CD14-positive monocyte (primary cell): ENCODE measurements around the gene TNFSF13. TPM values are rescaled to one million over a fixed set of nuclear protein-coding genes. Genes with fewer than 3 reads are reported as not detected.

Experiments
- DNase-seq, 3 donors: peaks; one replicate each; pipeline ENCODE4 v3.0.0-alpha.2; 2011 to 2022
- H2AFZ ChIP-seq: 2 replicates; pipeline ENCODE4 v1.6.0; 2012; ENCODE audit warnings: mild to moderate bottlenecking, low read depth, low read length, inconsistent platforms; ENCODE audit not compliant: insufficient read depth, poor library complexity, severe bottlenecking
- H3K27ac ChIP-seq, 2 donors: 1 replicate in 1 of 2; 2 replicates in 1 of 2; pipeline ENCODE4 v1.5.1; 2012 to 2013; ENCODE audit warnings: low read length in 2 of 2, control low read depth in 1 of 2, inconsistent platforms in 1 of 2, low read depth in 1 of 2, mild to moderate bottlenecking in 1 of 2
- H3K27me3 ChIP-seq, 2 donors: one replicate each; pipeline versions ENCODE4 v1.6.0 to v1.6.1; 2011 to 2013; ENCODE audit warnings: low read length in 2 of 2; ENCODE audit not compliant: control insufficient read depth in 2 of 2, insufficient read depth in 2 of 2
- H3K36me3 ChIP-seq, 2 donors: replicated peaks in 1 of 2; 1 replicate in 1 of 2; 2 replicates in 1 of 2; pipeline versions ENCODE4 v1.5.1 to v1.6.1; 2012 to 2013; ENCODE audit warnings: low read length in 2 of 2, control low read depth in 1 of 2, inconsistent platforms in 1 of 2, mild to moderate bottlenecking in 1 of 2; ENCODE audit not compliant: insufficient read depth in 2 of 2, control insufficient read depth in 1 of 2
- H3K4me1 ChIP-seq, 2 donors: 1 replicate in 1 of 2; 2 replicates in 1 of 2; pipeline versions ENCODE4 v1.5.1 to v1.6.1; 2012 to 2013; ENCODE audit warnings: low read length in 2 of 2, control low read depth in 1 of 2, inconsistent platforms in 1 of 2, mild to moderate bottlenecking in 1 of 2, moderate library complexity in 1 of 2; ENCODE audit not compliant: insufficient read depth in 2 of 2, control insufficient read depth in 1 of 2
- H3K4me2 ChIP-seq: replicated peaks from 2 replicates; pipeline ENCODE3; 2012; ENCODE audit warnings: low read length, moderate library complexity, mild to moderate bottlenecking; ENCODE audit not compliant: poor library complexity, severe bottlenecking; ENCODE audit errors: extremely low read depth
- H3K4me3 ChIP-seq, 3 experiments: fragments of 200-600 bp in 1 of 3; sonication (generic) in 1 of 3; replicated peaks in 1 of 3; 1 replicate in 2 of 3; 2 replicates in 1 of 3; pipeline ENCODE4 v1.5.1; 2011 to 2013; ENCODE audit warnings: low read length in 3 of 3, mild to moderate bottlenecking in 3 of 3, control low read depth in 2 of 3, low read depth in 2 of 3, inconsistent platforms in 1 of 3, moderate library complexity in 1 of 3
- H3K79me2 ChIP-seq: 2 replicates; pipeline ENCODE4 v1.6.0; 2012; ENCODE audit warnings: mild to moderate bottlenecking, control low read depth, inconsistent platforms, low read length, moderate library complexity; ENCODE audit not compliant: insufficient read depth
- H3K9ac ChIP-seq: 2 replicates; pipeline ENCODE4 v1.6.0; 2017; ENCODE audit warnings: low read length, mild to moderate bottlenecking; ENCODE audit not compliant: insufficient read depth, poor library complexity, severe bottlenecking
- H3K9me3 ChIP-seq, 2 donors: replicated peaks in 1 of 2; 1 replicate in 1 of 2; 2 replicates in 1 of 2; pipeline versions ENCODE4 v1.5.1 to v1.6.1; 2012 to 2013; ENCODE audit warnings: low read length in 2 of 2, control low read depth in 1 of 2; ENCODE audit not compliant: control insufficient read depth in 1 of 2, insufficient read depth in 1 of 2
- H4K20me1 ChIP-seq: 2 replicates; pipeline ENCODE4 v1.6.0; 2012; ENCODE audit warnings: mild to moderate bottlenecking, low read length, control low read depth, moderate library complexity; ENCODE audit not compliant: insufficient read depth
- H3K27ac Mint-ChIP-seq, 7 donors: one replicate each; pipeline ENCODE4 v1.8.0; 2020; ENCODE audit warnings: mild to moderate bottlenecking in 7 of 7, mixed read lengths in 7 of 7, moderate library complexity in 6 of 7, inconsistent platforms in 2 of 7
- H3K27me3 Mint-ChIP-seq, 3 donors: one replicate each; pipeline ENCODE4 v1.8.0; 2021 to 2022; ENCODE audit warnings: low read depth in 3 of 3, mild to moderate bottlenecking in 3 of 3, mixed read lengths in 3 of 3, moderate library complexity in 3 of 3, inconsistent platforms in 1 of 3
- H3K36me3 Mint-ChIP-seq, 2 donors: one replicate each; pipeline ENCODE4 v1.8.0; 2020; ENCODE audit warnings: mixed read lengths in 2 of 2, inconsistent platforms in 1 of 2, mild to moderate bottlenecking in 1 of 2
- H3K4me1 Mint-ChIP-seq: one replicate; pipeline ENCODE4 v1.8.0; 2020; ENCODE audit warnings: mild to moderate bottlenecking, mixed read lengths
- H3K4me3 Mint-ChIP-seq, 2 donors: one replicate each; pipeline ENCODE4 v1.8.0; 2020; ENCODE audit warnings: mild to moderate bottlenecking in 2 of 2, mixed read lengths in 2 of 2, moderate library complexity in 1 of 2
- H3K9me3 Mint-ChIP-seq, 7 donors: one replicate each; pipeline ENCODE4 v1.8.0; 2020 to 2022; ENCODE audit warnings: mixed read lengths in 7 of 7, mild to moderate bottlenecking in 6 of 7, moderate library complexity in 6 of 7, inconsistent platforms in 2 of 7
- CTCF ChIP-seq: fragments of 200-600 bp; IDR thresholded peaks from one replicate; pipeline ENCODE4 v1.8.0; 2022; ENCODE audit warnings: antibody characterized with exemption, mild to moderate bottlenecking
- WGBS: methylation state at CpG from one replicate; pipeline ENCODE4 v1.1.5; 2013; ENCODE audit warnings: missing lambda C conversion rate; ENCODE audit not compliant: insufficient coverage; 5-methylcytosine and 5-hydroxymethylcytosine counted together
- intact Hi-C, 2 donors: fragments of 100-400 bp; cut with micrococcal nuclease; formaldehyde crosslinking; loops; one replicate each; pipeline versions ENCODE4 v1.15.0 to v1.15.1; 2023
- polyA plus RNA-seq, 3 donors: library from polyadenylated mRNA; depleted of rRNA in 1 of 3; unstranded in 2 of 3; stranded (reverse) in 1 of 3; fragments of 300-500 nt in 2 of 3; fragments of >200 nt in 1 of 3; fragmentation: Illumina TruSeq in 2 of 3; gene quantifications; 1 replicate in 2 of 3; 2 replicates in 1 of 3; pipeline ENCODE4 v1.2.3, GENCODE V29; 2012 to 2021

The TNFSF13 gene
- polyA plus RNA-seq, 3 donors: 236 to 523 (median 491) TPM

- Mint-ChIP-seq H3K9me3 (peaks cover 0 to 3% (median 0%) of the 10 kb centered on the region in 7 donors), H3K36me3 (peaks cover 38 to 64% of the 10 kb centered on the region in 2 donors), H3K4me3 (peak within 1 kb of the TSS; percentile 97 to 98), H3K27me3 (peaks cover 0 to 4% (median 2%) of the 10 kb centered on the region in 3 donors), H3K4me1 (peaks cover 50% of the 10 kb centered on the region), H3K27ac (peak within 1 kb of the TSS; percentile 93 to 98 (median 96))
- H3K79me2 ChIP-seq: peaks cover 79% of the 10 kb centered on the region
- H3K4me3 ChIP-seq: peak within 1 kb of the TSS; percentile 69 to 100 (median 91)
- peak within 1 kb of the TSS; percentile 72 for H3K9ac ChIP-seq
- peak within 1 kb of the TSS; percentile 76 for H2AFZ ChIP-seq
- no peak for TF ChIP-seq CTCF
- H3K9me3 ChIP-seq: no peaks in the 10 kb centered on the region
- peak within 1 kb of the TSS; percentile 84 to 90 for H3K27ac ChIP-seq
- under 1% methylated on average over 56 of the region's 82 CpGs for whole genome bisulfite sequencing
- H3K27me3 ChIP-seq: no peaks in the 10 kb centered on the region
- peak within 1 kb of the TSS; percentile 90 for H3K4me2 ChIP-seq
- intact Hi-C loops: loop anchor here (1.0 to 10.0 kb wide), 8 partner anchors 39 to 307 kb away; partner anchors contain the start of genes FGF11 (in 2 of the 2), TMEM102 (in 2 of the 2), CTDNEP1 (in 1 of the 2) and ELP5 (in 1 of the 2)
- H4K20me1 ChIP-seq: peaks cover 33% of the 10 kb centered on the region
- DNase-seq: peak; percentile 90 to 95 (median 94)
- peaks cover 42 to 46% of the 10 kb centered on the region in 2 donors for H3K36me3 ChIP-seq
- peaks cover 50 to 57% of the 10 kb centered on the region in 2 donors for H3K4me1 ChIP-seq
Measured at GRCh38 chr17:7561589-7562207, 3.1 kb downstream of the TNFSF13 start, which contains the start of gene SENP3. TSS of gene SENP3 (plus strand) at chr17:7561919. CDS start at chr17:7563077, 1,158 bp downstream.

- H3K4me1 ChIP-seq: peaks cover 45 to 52% of the 10 kb centered on the region in 2 donors
- peak overlapping the region; percentile 50 to 91 (median 69) for H3K4me3 ChIP-seq
- TF ChIP-seq CTCF: no peak
- H3K79me2 ChIP-seq: peaks cover 79% of the 10 kb centered on the region
- Mint-ChIP-seq H3K27me3 (peaks cover 0 to 4% (median 2%) of the 10 kb centered on the region in 3 donors), H3K36me3 (peaks cover 42 to 68% of the 10 kb centered on the region in 2 donors), H3K9me3 (peaks cover 0 to 3% (median 0%) of the 10 kb centered on the region in 7 donors), H3K4me3 (peak overlapping the region; percentile 80 to 97), H3K4me1 (peaks cover 45% of the 10 kb centered on the region), H3K27ac (peak overlapping the region; percentile 53 to 93 (median 87))
- intact Hi-C loops: loop anchor here (5.0 to 10.0 kb wide), 5 partner anchors 125 to 307 kb away; partner anchors contain the start of genes FGF11 (in 2 of the 2), TMEM102 (in 2 of the 2), CTDNEP1 (in 1 of the 2) and ELP5 (in 1 of the 2)
- DNase-seq: no peak
- peak overlapping the region; percentile 76 for H2AFZ ChIP-seq
- peaks cover 33% of the 10 kb centered on the region for H4K20me1 ChIP-seq
- peak overlapping the region; percentile 90 for H3K4me2 ChIP-seq
- H3K27ac ChIP-seq: peak overlapping the region; percentile 62 to 90
- no peaks in the 10 kb centered on the region for H3K9me3 ChIP-seq
- peak overlapping the region; percentile 72 for H3K9ac ChIP-seq
- peaks cover 47 to 52% of the 10 kb centered on the region in 2 donors for H3K36me3 ChIP-seq
- no peaks in the 10 kb centered on the region for H3K27me3 ChIP-seq
- WGBS: 0% methylated on average over 26 of the region's 28 CpGs
Measured at GRCh38 chr17:7562208-7562605, 3.7 kb downstream of the TNFSF13 start.
